ENCODE data around the gene SLC34A2. TPM values are rescaled to one million over a fixed set of nuclear protein-coding genes. Genes with fewer than 3 reads are reported as not detected.

The SLC34A2 gene
- total and polyA plus RNA-seq, 11 donors: 0.04 to 5.5 TPM; not detected in 9

DNA sequence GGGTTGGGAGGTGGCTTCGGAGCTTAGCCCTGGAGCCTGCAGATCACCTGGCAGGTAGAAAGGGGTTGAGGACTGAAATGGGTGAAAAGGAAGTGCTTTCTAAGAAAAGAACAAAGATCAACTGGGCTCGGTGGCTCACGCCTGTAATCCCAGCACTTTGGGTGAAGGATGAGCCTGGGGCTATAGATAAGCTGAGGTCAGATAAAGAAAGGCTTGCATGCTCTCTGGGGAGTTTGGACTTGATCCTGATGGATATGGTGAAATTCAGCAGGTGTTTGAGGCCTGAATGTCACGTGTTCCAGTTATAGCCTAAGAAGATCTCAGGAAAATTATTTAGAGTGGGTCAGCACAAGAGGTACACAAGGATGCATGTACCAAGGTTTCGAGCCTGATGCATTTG lies 40.8 kb downstream of the SLC34A2 start:
- Histone ChIP-seq H3K36me3 (no peaks in the 10 kb centered on the region), H3K27ac (no peak overlapping the region), H3K9me3 (peaks cover 0 to 14% (median 5%) of the 10 kb centered on the region in 12 donors), H3K27me3 (no peaks in the 10 kb centered on the region), H3K4me1 (no peaks in the 10 kb centered on the region), H3K4me3 (no peak overlapping the region)
- WGBS, 4 donors: 61 to 70% (median 64%) methylated on average over 5 of the region's 5 CpGs
- intact Hi-C loops (cut with DNase I): no loop called here
- no peak for DNase-seq
- TF ChIP-seq, protein P1, sequence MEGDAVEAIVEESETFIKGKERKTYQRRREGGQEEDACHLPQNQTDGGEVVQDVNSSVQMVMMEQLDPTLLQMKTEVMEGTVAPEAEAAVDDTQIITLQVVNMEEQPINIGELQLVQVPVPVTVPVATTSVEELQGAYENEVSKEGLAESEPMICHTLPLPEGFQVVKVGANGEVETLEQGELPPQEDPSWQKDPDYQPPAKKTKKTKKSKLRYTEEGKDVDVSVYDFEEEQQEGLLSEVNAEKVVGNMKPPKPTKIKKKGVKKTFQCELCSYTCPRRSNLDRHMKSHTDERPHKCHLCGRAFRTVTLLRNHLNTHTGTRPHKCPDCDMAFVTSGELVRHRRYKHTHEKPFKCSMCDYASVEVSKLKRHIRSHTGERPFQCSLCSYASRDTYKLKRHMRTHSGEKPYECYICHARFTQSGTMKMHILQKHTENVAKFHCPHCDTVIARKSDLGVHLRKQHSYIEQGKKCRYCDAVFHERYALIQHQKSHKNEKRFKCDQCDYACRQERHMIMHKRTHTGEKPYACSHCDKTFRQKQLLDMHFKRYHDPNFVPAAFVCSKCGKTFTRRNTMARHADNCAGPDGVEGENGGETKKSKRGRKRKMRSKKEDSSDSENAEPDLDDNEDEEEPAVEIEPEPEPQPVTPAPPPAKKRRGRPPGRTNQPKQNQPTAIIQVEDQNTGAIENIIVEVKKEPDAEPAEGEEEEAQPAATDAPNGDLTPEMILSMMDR (IDR thresholded peaks at IDR 0.05): no peak
- TF ChIP-seq POLR2A (IDR thresholded peaks at IDR 0.05): no peak
- ATAC-seq: no peak

DNA sequence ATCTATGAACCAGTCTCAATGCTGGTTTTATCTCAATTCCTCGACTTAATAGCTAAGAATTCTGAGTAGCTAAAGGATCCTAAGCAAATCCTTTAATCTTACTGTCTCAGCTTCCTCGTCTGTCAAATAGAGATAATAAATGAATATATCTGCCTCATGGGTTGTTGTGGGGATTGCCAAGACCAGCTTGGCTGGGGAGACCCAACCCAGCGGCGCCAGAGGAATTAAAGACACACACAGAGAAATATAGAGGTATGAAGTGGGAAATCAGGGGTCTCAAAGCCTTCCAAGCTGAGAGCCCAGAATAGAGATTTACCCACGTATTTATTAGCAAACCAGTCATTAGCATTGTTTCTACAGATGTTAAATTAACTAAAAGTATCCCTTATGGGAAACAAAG lies 41.9 kb downstream of the SLC34A2 start:
- Histone ChIP-seq H3K4me1 (no peaks in the 10 kb centered on the region), H3K4me3 (no peak overlapping the region), H3K27me3 (no peaks in the 10 kb centered on the region), H3K36me3 (no peaks in the 10 kb centered on the region), H3K9me3 (peaks cover 0 to 3% (median 0%) of the 10 kb centered on the region in 12 donors), H3K27ac (no peak overlapping the region)
- intact Hi-C loops (cut with DNase I): no loop called here
- no peak for TF ChIP-seq POLR2A (IDR thresholded peaks at IDR 0.05)
- TF ChIP-seq, protein P1 (IDR thresholded peaks at IDR 0.05): no peak
- ATAC-seq: no peak
- WGBS, 4 donors: 73 to 79% (median 73%) methylated on average over 5 of the region's 5 CpGs
- DNase-seq: no peak

DNA sequence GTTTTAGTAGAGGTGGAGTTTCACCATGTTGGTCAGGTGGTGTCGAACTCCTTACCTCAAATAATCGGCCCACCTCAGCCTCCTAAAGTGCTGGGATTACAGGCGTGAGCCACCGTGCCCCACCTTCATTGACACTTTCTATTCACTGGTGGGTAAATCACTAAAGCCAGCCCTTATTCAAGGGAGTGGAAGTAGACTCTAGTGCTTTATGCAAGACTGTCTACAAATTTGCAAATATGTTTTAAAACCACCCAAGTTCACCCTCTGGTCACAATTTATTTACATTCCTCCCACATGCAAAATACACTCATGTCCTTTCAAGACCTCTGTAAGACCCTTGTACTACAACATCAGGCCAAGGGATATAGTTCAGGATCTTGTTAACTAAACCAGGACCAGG lies 45.0 kb downstream of the SLC34A2 start:
- no peak overlapping the region for H3K4me3 ChIP-seq
- H3K4me1 ChIP-seq: peaks cover 0 to 9% (median 0%) of the 10 kb centered on the region in 12 donors
- 84 to 97% (median 91%) methylated on average over 4 of the region's 4 CpGs for WGBS, 4 donors
- H3K27me3 ChIP-seq: no peaks in the 10 kb centered on the region
- H3K27ac ChIP-seq: no peak overlapping the region
- DNase-seq (no peak), ATAC-seq (no peak)
- H3K36me3 ChIP-seq: no peaks in the 10 kb centered on the region
- intact Hi-C loops (cut with DNase I): no loop called here
- TF ChIP-seq, protein P1 (IDR thresholded peaks at IDR 0.05): no peak
- no peak for TF ChIP-seq POLR2A (IDR thresholded peaks at IDR 0.05)
- no peaks in the 10 kb centered on the region for H3K9me3 ChIP-seq

DNA sequence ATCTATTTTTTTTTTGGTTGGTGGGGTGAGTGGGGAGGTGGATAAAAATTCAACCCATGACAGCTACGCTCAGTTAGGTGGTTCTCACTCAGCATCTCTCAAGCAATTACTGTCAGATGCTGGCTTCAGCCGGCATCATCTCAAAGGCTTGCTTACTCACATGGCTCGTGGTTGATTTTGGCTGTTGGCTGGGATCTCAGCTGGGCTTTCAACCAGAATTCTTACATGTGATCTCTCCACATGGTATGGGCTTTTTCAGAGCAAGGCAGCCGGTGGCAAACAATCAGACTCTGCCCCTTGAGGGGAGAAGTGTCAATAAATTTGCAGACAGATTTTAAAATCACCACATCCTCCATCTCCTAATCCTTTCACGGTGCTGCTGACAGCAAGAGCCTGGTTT lies 47.2 kb downstream of the SLC34A2 start:
- intact Hi-C loops (cut with DNase I): no loop called here
- DNase-seq (peak in 3 of 5 donors; percentile 35 to 67 (median 41)), ATAC-seq (peak; percentile 58 to 91 (median 84))
- no peaks in the 10 kb centered on the region for H3K27me3 ChIP-seq
- WGBS, 4 donors: 29 to 43% (median 32%) methylated on average over 5 of the region's 5 CpGs
- TF ChIP-seq, protein P1 (IDR thresholded peaks at IDR 0.05): peak in 2 of 12 donors; percentile 11 to 12
- TF ChIP-seq POLR2A (IDR thresholded peaks at IDR 0.05): no peak
- no peaks in the 10 kb centered on the region for H3K9me3 ChIP-seq
- H3K27ac ChIP-seq: peak overlapping the region in 1 of 12 donors; percentile 60
- no peaks in the 10 kb centered on the region for H3K36me3 ChIP-seq
- H3K4me1 ChIP-seq: peaks cover 0 to 9% (median 0%) of the 10 kb centered on the region in 12 donors
- H3K4me3 ChIP-seq: no peak overlapping the region
